RWPE2 (cell line): ENCODE data around the gene ITSN2.

Experiments
- ATAC-seq: fragments of 200-7000 bp; cut with Tn5 transposase; 3 replicates; pipeline ENCODE4 v1.9.1; 2021; ENCODE audit warnings: low read depth
- DNase-seq: peaks from one replicate; pipeline ENCODE4 v3.0.0-alpha.2; 2020; ENCODE audit warnings: low spot score
- H3K27ac ChIP-seq: fragments of 450-650 bp; 2 replicates; pipeline ENCODE4 v1.5.1; 2017; ENCODE audit warnings: mild to moderate bottlenecking; ENCODE audit not compliant: poor library complexity, severe bottlenecking
- H3K27me3 ChIP-seq: fragments of 250-450 bp; sonication (Bioruptor Pico); 2 replicates; pipeline ENCODE4 v1.5.1; 2021; ENCODE audit warnings: mild to moderate bottlenecking, moderate library complexity; ENCODE audit not compliant: insufficient read depth, poor library complexity, severe bottlenecking
- H3K36me3 ChIP-seq: fragments of 250-450 bp; sonication (Bioruptor Pico); 2 replicates; pipeline ENCODE4 v1.5.1; 2020; ENCODE audit warnings: low read depth, mild to moderate bottlenecking, moderate library complexity
- H3K4me1 ChIP-seq: fragments of 250-450 bp; sonication (Bioruptor Pico); 2 replicates; pipeline ENCODE4 v1.5.1; 2021; ENCODE audit warnings: mild to moderate bottlenecking, moderate library complexity; ENCODE audit not compliant: insufficient read depth, poor library complexity, severe bottlenecking
- H3K4me3 ChIP-seq: fragments of 250-450 bp; sonication (Bioruptor Pico); 2 replicates; pipeline ENCODE4 v1.5.1; 2021; ENCODE audit warnings: mild to moderate bottlenecking, moderate library complexity; ENCODE audit not compliant: severe bottlenecking
- H3K9me3 ChIP-seq: fragments of 250-450 bp; sonication (Bioruptor Pico); 2 replicates; pipeline ENCODE4 v1.5.1; 2021; ENCODE audit warnings: mild to moderate bottlenecking, moderate library complexity; ENCODE audit not compliant: severe bottlenecking
- TF ChIP-seq, protein P1 (sequence below): fragments of 450-650 bp; IDR thresholded peaks from one replicate; pipeline ENCODE4 v1.5.1; 2017; ENCODE audit warnings: mild to moderate bottlenecking, moderate library complexity; ENCODE audit not compliant: poor library complexity, severe bottlenecking

ITSN2 gene

GRCh38 chr2:24403168-24403831, 43.0 kb upstream of the ITSN2 start:
- no peak overlapping the region for H3K4me3 ChIP-seq
- H3K36me3 ChIP-seq = no peaks in the 10 kb centered on the region
- H3K4me1 ChIP-seq = no peaks in the 10 kb centered on the region
- no peaks in the 10 kb centered on the region for H3K9me3 ChIP-seq
- DNase-seq (no peak), ATAC-seq (no peak)
- no peaks in the 10 kb centered on the region for H3K27me3 ChIP-seq
- no peak overlapping the region for H3K27ac ChIP-seq
- TF ChIP-seq, protein P1, sequence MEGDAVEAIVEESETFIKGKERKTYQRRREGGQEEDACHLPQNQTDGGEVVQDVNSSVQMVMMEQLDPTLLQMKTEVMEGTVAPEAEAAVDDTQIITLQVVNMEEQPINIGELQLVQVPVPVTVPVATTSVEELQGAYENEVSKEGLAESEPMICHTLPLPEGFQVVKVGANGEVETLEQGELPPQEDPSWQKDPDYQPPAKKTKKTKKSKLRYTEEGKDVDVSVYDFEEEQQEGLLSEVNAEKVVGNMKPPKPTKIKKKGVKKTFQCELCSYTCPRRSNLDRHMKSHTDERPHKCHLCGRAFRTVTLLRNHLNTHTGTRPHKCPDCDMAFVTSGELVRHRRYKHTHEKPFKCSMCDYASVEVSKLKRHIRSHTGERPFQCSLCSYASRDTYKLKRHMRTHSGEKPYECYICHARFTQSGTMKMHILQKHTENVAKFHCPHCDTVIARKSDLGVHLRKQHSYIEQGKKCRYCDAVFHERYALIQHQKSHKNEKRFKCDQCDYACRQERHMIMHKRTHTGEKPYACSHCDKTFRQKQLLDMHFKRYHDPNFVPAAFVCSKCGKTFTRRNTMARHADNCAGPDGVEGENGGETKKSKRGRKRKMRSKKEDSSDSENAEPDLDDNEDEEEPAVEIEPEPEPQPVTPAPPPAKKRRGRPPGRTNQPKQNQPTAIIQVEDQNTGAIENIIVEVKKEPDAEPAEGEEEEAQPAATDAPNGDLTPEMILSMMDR = no peak

DNA sequence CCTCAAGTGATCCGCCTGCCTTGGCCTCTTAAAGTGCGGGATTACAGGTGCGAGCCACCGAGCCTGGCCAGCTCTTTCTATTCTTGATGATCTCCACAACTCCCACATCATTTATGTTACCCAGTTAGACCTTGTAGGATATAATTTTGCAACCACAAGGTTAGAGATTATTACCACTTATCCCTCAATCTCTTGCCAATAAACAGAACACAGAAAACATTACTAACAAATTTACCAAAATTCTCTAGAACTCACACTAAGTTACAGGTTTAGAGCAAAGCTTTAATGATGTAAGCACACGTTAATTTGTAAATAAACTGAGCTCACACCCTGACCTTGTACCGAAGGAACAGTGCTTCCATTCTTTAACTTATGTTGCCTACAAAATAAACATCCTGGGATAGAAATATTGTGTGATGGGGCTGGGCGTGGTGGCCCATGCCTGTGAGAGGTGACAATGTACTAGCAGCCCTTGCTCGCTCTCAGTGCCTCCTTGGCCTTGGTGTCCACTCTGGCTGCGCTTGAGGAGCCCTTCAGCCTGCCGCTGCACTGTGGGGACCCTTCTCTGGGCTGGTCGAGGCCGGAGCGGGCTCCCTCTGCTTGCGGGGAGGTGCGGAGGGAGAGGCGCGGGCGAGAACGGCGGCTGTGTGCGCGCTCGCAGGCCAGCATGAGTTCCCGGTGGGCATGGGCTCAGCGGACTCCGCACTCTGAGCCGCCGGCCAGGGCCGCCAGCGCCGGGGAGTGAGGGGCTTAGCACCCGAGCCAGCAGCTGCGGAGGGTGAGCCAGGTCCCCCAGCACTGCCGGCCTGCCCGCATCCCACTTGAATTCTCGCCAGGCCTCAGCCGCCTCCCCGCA, 42.1 kb upstream of the ITSN2 start:
- no peak for DNase-seq
- H3K27ac ChIP-seq = no peak overlapping the region
- ATAC-seq = peak; percentile 41; the same call in 2 of the 3 replicates
- no peak overlapping the region for H3K4me3 ChIP-seq
- H3K4me1 ChIP-seq = no peaks in the 10 kb centered on the region
- H3K27me3 ChIP-seq = no peaks in the 10 kb centered on the region
- H3K9me3 ChIP-seq = no peaks in the 10 kb centered on the region
- no peaks in the 10 kb centered on the region for H3K36me3 ChIP-seq
- TF ChIP-seq, protein P1 = no peak

- DNase-seq (no peak), ATAC-seq (no peak)
- no peaks in the 10 kb centered on the region for H3K27me3 ChIP-seq
- H3K4me1 ChIP-seq = no peaks in the 10 kb centered on the region
- no peaks in the 10 kb centered on the region for H3K9me3 ChIP-seq
- H3K4me3 ChIP-seq = no peak overlapping the region
- TF ChIP-seq, protein P1 = no peak
- no peak overlapping the region for H3K27ac ChIP-seq
- H3K36me3 ChIP-seq = no peaks in the 10 kb centered on the region
These were observed 40.0 kb upstream of the ITSN2 start for GRCh38 chr2:24400207-24400907.

- Histone ChIP-seq H3K9me3 (no peaks in the 10 kb centered on the region), H3K4me3 (no peak overlapping the region), H3K36me3 (no peaks in the 10 kb centered on the region), H3K27me3 (no peaks in the 10 kb centered on the region), H3K4me1 (no peaks in the 10 kb centered on the region), H3K27ac (no peak overlapping the region)
- no peak for DNase-seq
- no peak for ATAC-seq
- TF ChIP-seq, protein P1 = no peak
These were observed 39.3 kb upstream of the ITSN2 start for GRCh38 chr2:24399434-24400206.
